SK-N-SH (cell line): ENCODE results near the gene KCNQ2.

Experiments used
- EP300 ChIP-seq, 2 experiments: IDR thresholded peaks; 2 replicates each; pipeline versions ENCODE4 v1.4.0 to v1.6.1; 2012; ENCODE audit warnings: borderline replicate concordance in 1 of 2, low read depth in 1 of 2, low read length in 1 of 2
- EZH2phosphoT487 ChIP-seq: fragments of 200-600 bp; sonication (generic); IDR thresholded peaks from 2 replicates; pipeline ENCODE4 v1.6.1; 2017; ENCODE audit warnings: low read depth, mixed run types, mild to moderate bottlenecking, antibody characterized with exemption, moderate library complexity, borderline replicate concordance
- JUND ChIP-seq: IDR thresholded peaks from 2 replicates; pipeline ENCODE4 v1.4.0; 2012
- POLR2AphosphoS5 ChIP-seq: IDR thresholded peaks from 2 replicates; pipeline ENCODE4 v1.6.1; 2012; ENCODE audit warnings: low read depth, low read length
- RCOR1 ChIP-seq: fragments of 150-350 bp; IDR thresholded peaks from 2 replicates; pipeline ENCODE4 v1.6.1; 2017; ENCODE audit warnings: antibody characterized with exemption, low read length
- REST ChIP-seq: IDR thresholded peaks from 2 replicates; pipeline ENCODE4 v1.6.1; 2012; ENCODE audit warnings: mild to moderate bottlenecking, low read depth, low read length, moderate library complexity
- TAF1 ChIP-seq: IDR thresholded peaks from 2 replicates; pipeline ENCODE4 v1.6.1; 2012; ENCODE audit warnings: low read depth, mild to moderate bottlenecking, low read length, moderate library complexity, borderline replicate concordance
- TF ChIP-seq, protein P1 (sequence below): fragments of 200-600 bp; sonication (generic); IDR thresholded peaks from 2 replicates; pipeline ENCODE4 v1.6.1; 2017; ENCODE audit warnings: antibody characterized with exemption, mild to moderate bottlenecking, moderate library complexity
- TF ChIP-seq, protein P2 (sequence below): fragments of 150-350 bp; IDR thresholded peaks from 2 replicates; pipeline ENCODE4 v1.6.1; 2016; ENCODE audit warnings: mild to moderate bottlenecking, low read depth, low read length

DNA sequence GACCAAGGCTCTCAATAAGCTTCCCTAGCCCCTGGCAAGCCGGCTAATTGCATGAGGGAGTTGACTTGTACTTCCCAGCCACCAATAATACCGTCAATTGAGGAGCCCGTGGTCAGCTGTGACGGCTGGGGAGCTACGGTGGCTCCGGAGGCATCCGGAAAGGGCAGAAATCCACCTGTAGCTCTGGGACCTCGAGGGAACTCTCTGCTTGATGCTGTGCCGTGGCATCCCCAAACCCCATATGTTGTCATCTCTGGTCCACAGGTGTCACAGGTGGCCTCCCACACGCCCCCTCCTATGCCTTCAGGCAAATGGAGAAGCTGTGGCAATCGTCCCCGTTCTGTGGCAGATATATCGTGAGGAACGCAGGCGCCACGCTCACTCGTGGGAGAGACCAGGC is 5.5 kb upstream of the KCNQ2 start:
- TF ChIP-seq POLR2AphosphoS5, result no peak
- TF ChIP-seq TAF1, result no peak
- TF ChIP-seq, protein P1, sequence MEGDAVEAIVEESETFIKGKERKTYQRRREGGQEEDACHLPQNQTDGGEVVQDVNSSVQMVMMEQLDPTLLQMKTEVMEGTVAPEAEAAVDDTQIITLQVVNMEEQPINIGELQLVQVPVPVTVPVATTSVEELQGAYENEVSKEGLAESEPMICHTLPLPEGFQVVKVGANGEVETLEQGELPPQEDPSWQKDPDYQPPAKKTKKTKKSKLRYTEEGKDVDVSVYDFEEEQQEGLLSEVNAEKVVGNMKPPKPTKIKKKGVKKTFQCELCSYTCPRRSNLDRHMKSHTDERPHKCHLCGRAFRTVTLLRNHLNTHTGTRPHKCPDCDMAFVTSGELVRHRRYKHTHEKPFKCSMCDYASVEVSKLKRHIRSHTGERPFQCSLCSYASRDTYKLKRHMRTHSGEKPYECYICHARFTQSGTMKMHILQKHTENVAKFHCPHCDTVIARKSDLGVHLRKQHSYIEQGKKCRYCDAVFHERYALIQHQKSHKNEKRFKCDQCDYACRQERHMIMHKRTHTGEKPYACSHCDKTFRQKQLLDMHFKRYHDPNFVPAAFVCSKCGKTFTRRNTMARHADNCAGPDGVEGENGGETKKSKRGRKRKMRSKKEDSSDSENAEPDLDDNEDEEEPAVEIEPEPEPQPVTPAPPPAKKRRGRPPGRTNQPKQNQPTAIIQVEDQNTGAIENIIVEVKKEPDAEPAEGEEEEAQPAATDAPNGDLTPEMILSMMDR, result no peak
- TF ChIP-seq REST, result no peak
- TF ChIP-seq JUND, result no peak
- no peak for TF ChIP-seq EZH2phosphoT487
- no peak for TF ChIP-seq EP300 (IDR thresholded peaks at IDR 0.05; ENCODE audit: borderline replicate concordance in 1 of 2, low read depth in 1 of 2, low read length in 1 of 2)
- no peak for TF ChIP-seq RCOR1
- TF ChIP-seq, protein P2, sequence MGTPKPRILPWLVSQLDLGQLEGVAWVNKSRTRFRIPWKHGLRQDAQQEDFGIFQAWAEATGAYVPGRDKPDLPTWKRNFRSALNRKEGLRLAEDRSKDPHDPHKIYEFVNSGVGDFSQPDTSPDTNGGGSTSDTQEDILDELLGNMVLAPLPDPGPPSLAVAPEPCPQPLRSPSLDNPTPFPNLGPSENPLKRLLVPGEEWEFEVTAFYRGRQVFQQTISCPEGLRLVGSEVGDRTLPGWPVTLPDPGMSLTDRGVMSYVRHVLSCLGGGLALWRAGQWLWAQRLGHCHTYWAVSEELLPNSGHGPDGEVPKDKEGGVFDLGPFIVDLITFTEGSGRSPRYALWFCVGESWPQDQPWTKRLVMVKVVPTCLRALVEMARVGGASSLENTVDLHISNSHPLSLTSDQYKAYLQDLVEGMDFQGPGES, result no peak
